Right renal cortex interstitium (tissue), 3 donors: ENCODE results near the gene PARP1. TPM values are rescaled to one million over a fixed set of nuclear protein-coding genes. Genes with fewer than 3 reads are reported as not detected.
"Not testable (repeated sequence)": the region's sequence is repeated elsewhere in the genome, so short reads cannot be mapped to it uniquely, and the experiment has no call there.

ENCODE experiments used
- DNase-seq, 3 donors: peaks; one replicate each; pipeline ENCODE4 v3.0.0-alpha.2; 2013; ENCODE audit warnings: low read depth in 3 of 3, low spot score in 2 of 3
- polyA plus RNA-seq, 3 donors: library from polyadenylated mRNA; unstranded; fragments of 120-200 nt; gene quantifications; one replicate each; pipeline ENCODE4 v1.2.1, GENCODE V29; 2013; ENCODE audit not compliant: insufficient read length in 3 of 3

The PARP1 gene
- polyA plus RNA-seq, 3 donors: 127 to 139 (median 131) TPM

DNA sequence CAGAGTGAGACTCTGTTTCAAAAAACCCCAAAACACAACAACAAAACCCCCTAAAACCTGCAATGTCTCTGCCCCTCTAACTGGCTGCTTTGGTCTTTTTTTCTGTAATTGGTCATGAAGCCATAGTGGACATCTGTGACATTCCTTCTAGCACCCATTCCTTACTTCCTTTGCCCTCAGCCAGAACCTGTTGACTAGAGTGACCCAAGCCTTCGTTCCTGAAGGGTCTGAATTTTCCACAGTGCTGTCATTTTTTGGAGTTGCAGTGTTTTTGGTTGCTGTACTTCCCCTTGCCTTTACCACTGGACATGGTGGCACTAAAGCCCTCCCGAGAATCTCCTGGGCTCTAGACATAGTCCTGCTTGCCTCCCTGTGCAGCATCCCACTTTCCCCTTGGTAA, 50.5 kb downstream of the PARP1 start:
- no peak for DNase-seq

DNA sequence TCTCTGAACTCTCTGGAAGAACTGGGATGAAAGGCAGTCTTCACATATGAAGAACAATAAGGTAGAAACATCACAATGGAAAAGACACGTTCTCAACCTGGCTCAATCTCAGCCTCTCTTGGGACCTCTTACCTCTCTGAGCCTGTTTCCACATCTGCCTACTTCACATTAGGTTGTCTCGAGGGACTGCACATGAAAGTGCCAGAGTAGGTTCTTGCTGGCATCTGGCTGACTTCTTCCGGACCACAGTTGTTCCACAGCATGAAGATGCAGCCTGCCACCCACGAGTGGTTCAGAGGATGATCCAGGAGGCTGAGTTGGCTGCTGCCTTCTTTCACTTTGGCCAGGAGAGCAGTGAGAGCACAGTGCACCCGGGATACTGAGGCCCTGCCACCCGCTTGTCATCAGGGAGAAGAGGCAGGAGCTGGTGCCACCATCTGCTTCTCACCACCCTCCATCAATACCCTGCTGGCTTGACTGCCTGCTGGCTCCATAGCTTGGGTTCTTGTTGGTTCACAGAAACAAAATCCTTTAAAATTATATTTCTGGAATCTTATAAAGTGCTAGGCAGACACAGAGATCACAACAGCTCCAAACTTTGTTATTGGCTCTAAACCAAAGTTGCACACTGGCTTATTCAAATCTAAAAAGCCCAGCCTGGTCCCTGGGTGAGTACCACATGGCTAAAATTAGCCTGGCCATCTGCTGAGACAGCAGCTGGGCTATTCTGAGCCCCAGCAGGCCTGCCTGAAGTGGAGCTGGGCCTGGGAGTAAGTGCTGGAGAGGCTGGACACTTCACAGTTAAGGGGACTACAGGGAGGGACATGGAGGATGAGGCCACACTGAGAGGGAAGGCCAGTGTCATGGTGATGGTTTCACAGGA, 52.0 kb downstream of the PARP1 start:
- DNase-seq: no peak

DNA sequence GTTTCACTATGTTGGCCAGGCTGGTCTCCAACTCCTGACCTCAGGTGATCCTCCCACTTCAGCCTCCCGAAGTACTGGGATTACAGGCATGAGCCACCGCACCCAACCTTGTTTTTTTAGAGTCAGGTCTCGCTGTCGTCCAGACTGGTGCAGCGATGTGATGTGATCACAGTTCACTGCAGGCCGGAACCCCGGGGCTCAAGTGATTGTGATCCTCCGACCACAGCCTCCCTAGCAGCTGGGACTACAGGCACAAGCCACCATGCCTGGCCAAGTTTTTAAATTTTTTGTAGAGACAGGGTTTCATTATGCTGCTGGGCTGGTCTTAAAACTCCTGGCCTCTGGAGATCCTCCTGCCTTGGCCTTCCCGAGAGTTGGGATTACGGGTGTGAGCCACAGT, 52.9 kb downstream of the PARP1 start:
- no peak for DNase-seq

GRCh38 chr1:226353698-226354525, 54.0 kb downstream of the PARP1 start:
- DNase-seq: no peak

DNA sequence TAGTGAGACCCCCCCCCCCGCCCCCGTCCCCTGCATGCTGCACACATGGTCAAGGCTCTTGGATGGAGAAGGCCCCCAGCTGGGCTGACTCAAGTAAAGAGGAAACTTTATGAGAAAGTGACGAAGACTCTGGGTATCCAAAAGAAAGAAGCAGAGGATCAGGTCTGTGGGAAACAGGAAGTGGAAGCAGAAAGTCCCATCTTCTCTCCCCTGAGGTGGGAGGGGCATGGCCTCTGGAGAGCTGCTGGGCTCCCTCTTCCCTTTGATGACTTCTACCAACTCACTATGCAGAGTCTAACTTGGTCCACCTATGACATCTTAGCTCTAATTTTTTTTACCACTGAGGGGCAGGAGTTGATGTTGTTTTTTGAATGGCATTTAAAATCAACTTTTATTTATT, 56.2 kb downstream of the PARP1 start:
- DNase-seq: no peak

DNA sequence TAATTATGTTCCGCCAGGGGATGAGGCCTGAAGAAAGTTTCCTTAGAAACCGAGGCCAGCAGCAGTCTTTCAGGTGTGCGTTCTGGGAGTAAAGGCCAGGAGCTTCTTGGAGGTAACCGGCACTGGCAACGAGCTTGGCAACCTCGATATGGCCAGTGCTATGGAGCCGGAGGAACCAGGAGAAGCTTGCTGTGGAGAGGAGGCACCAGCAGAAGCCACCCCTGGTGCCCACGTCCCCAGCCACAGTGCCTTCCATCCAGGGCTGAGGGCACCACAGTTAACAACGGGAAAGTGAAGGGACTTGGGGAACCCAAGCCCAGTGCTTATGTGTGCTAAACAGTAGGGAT, 57.4 kb downstream of the PARP1 start:
- DNase-seq: no peak

- peak in 1 of 3 donors; percentile 47 for DNase-seq
Measured at GRCh38 chr1:226349801-226350518, 57.9 kb downstream of the PARP1 start.

GRCh38 chr1:226349081-226349480, 58.8 kb downstream of the PARP1 start:
- DNase-seq: no peak

DNA sequence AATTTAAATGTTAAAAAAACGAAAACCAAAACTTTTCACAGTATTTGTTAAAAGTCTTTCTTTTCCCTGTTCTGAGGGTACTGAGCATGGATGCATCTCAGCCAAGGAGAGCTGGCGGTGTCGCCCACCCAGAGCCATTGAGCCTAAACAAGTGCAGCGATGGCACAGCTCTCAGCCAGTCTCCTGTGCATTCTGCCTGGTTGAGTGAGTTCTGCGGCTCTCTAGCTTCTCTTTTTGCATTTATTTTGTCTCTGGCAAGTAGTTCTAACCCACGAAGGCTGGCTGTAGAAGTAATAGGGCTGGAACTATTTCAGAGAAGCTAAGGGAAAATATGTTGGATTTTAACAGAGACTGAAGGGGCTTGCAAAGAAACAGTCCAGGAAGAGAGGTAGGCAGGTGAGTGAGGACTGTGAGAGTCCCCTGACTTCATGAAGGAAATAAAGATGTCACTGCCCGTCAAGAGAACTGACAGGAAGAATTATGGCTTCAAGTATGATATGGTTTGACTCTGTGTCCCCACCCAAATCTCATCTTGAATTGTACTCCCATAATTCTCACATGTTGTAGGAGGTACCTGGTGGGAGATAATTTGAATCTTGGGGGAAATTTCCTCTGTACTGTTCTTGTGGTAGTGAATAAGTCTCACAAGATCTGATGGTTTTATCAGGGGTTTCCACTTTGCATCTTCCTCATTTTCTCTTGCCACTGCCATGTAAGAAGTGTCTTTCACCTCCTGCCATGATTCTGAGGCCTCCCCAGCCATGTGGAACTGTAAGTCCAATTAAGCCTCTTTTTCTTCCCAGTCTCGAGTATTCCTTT, 63.2 kb downstream of the PARP1 start:
- DNase-seq: no peak

DNA sequence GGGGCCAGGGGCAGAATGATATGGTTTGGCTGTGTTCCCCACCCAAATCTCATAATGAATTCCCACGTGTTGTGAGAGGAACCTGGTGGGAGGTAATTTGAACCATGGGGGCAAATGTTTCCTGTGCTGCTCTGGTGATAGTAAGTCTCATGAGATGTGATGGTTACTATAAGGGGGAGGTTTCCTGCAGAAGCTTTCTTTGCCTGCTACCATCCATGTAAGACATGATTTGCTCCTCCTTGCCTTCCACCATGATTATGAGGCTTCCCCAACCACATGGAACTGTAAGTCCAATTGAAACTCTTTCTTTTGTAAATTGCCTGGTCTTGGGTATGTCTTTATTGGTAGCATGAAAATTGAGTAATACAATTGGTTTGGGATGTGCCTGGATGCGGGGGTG, 65.2 kb downstream of the PARP1 start:
- no peak for DNase-seq

DNA sequence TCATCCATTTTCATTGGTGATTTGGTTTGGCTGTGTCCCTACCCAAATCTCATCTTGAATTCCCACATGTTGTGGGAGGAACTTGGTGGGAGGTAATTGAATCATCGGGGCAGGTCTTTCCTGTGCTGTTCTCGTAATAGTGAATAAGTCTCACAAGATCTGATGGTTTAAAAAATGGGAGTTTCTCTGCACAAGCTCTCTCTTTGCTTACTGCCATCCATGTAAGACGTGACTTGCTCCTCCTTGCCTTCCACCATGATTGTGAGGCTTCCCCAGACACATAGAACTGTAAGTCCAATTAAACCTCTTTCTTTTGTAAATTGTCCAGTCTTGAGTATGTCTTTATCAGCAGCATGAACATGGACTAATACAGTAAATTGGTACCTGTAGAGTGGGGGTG, 67.8 kb downstream of the PARP1 start:
- DNase-seq: not testable (repeated sequence)

GRCh38 chr1:226337276-226337875, 70.5 kb downstream of the PARP1 start:
- no peak for DNase-seq

GRCh38 chr1:226335661-226336060, 72.2 kb downstream of the PARP1 start:
- DNase-seq: no peak

GRCh38 chr1:226332947-226333346, 74.9 kb downstream of the PARP1 start:
- no peak for DNase-seq

DNA sequence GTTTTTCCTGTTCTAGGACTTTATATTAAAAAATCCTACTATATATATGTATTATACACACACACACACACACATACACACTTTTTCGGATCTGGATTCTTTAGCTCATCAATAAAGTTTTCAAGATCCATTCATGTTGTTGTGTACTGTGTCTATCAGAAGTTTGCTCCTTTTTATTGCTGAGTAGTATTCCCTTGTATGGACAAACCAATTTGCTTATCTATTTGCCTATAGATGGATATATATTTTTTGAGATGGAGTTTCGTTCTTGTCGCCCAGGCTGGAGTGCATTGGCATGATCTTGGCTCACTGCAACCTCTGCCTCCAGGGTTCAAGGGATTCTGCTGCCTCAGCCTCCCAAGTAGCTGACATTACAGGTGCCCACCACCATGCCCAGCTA, 78.7 kb downstream of the PARP1 start:
- no peak for DNase-seq

- DNase-seq: no peak
Measured at GRCh38 chr1:226327761-226328162, 80.1 kb downstream of the PARP1 start.

DNA sequence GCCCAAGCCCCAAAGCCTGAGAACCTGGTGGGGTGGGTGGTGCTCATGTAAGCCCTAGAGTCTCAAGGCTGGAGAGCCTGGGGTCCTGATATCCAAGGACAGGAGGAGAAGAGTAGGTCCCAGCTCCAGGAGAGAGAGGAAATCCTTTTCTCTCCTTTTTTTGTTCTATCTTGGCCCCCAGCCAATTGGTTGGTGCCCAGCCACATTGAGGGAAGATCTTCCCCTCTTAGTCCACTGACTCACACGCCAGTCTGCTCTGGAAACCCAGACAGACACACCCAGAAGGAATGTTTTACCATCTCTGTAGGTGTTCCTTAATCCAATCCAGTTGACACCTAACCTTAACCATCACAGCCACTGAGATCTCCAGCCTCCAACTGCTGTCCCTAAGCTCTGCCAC, 82.7 kb downstream of the PARP1 start:
- no peak for DNase-seq

GRCh38 chr1:226324479-226324878, 83.4 kb downstream of the PARP1 start:
- DNase-seq: no peak

GRCh38 chr1:226322986-226323385, 84.9 kb downstream of the PARP1 start:
- DNase-seq: no peak

DNA sequence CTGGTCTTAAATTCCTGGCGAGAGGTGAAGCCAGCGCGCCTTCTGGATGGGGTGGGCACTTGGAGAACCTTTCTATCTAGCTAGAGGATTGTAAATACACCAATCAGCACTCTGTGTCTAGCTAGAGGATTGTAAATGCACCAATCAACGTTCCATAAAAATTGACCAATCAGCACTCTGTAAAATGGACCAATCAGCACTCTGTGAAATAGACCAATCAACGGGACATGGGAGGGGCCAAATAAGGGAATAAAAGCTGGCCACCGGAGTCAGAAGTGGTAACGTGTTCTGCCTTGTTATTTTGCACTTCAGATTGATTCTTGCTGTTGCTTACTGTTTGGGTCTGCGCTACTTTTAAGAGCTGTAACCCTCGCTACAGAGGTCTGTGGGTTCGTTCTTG, 87.0 kb downstream of the PARP1 start:
- no peak for DNase-seq
